Transverse colon (tissue), 4 donors: ENCODE data around the gene FZD8. TPM values are rescaled to one million over a fixed set of nuclear protein-coding genes. Genes with fewer than 3 reads are reported as not detected.
A peak's percentile ranks its signal among the peaks of the same experiment; 100 is the strongest.

Experiments used
- DNase-seq: peaks from one replicate; pipeline ENCODE4 v3.0.0-alpha.2; 2019
- H3K27ac ChIP-seq, 4 donors: fragments of 200-600 bp; sonication (generic); 2 replicates each; pipeline ENCODE4 v1.5.1; 2016 to 2018; ENCODE audit warnings: inconsistent platforms in 4 of 4
- H3K27me3 ChIP-seq: fragments of 200-600 bp; sonication (generic); 2 replicates; pipeline ENCODE4 v1.5.1; 2017; ENCODE audit warnings: inconsistent platforms
- H3K36me3 ChIP-seq, 4 donors: fragments of 200-600 bp; sonication (generic); 2 replicates each; pipeline ENCODE4 v1.5.1; 2017 to 2019; ENCODE audit warnings: inconsistent platforms in 4 of 4
- H3K4me1 ChIP-seq, 4 donors: fragments of 200-600 bp; sonication (generic); 2 replicates each; pipeline ENCODE4 v1.5.1; 2017 to 2020; ENCODE audit warnings: inconsistent platforms in 4 of 4
- H3K4me3 ChIP-seq, 4 donors: fragments of 200-600 bp; sonication (generic); 1 replicate in 1 of 4; 2 replicates in 3 of 4; pipeline versions ENCODE4 v1.5.1 to v1.6.1; 2017 to 2019; ENCODE audit warnings: inconsistent platforms in 4 of 4
- H3K9me3 ChIP-seq, 2 donors: fragments of 200-600 bp; sonication (generic); 2 replicates each; pipeline ENCODE4 v1.5.1; 2017 to 2019; ENCODE audit warnings: inconsistent platforms in 2 of 2
- EP300 ChIP-seq: sonication (generic); formaldehyde crosslinking; IDR thresholded peaks from one replicate; pipeline ENCODE4 v1.6.1; 2017; ENCODE audit warnings: antibody characterized with exemption, low read depth
- POLR2A ChIP-seq: fragments of 450-650 bp; IDR thresholded peaks from one replicate; pipeline ENCODE4 v1.6.1; 2016; ENCODE audit warnings: antibody characterized with exemption, mild to moderate bottlenecking, moderate library complexity
- POLR2AphosphoS5 ChIP-seq, 3 donors: sonication (generic); formaldehyde crosslinking; IDR thresholded peaks; one replicate each; pipeline ENCODE4 v1.6.1; 2016; ENCODE audit warnings: antibody characterized with exemption in 3 of 3
- WGBS, 2 donors: methylation state at CpG; one replicate each; pipeline ENCODE4 v1.1.5; 2018; ENCODE audit warnings: low coverage in 1 of 2; 5-methylcytosine and 5-hydroxymethylcytosine counted together
- in situ Hi-C, 4 donors: fragments of 200-750 bp; cut with MboI; loops; one replicate each; pipeline versions ENCODE4 v1.15.0 to v1.15.1; 2017; ENCODE audit warnings: low sequenced_read_pairs in 3 of 4, low pct_ligation_motif_present in 1 of 4, low pct_unique_long_range_greater_than_20kb in 1 of 4
- intact Hi-C: fragments of 100-400 bp; cut with DNase I; formaldehyde crosslinking; loops from one replicate; pipeline ENCODE4 v1.15.1; 2023; ENCODE audit warnings: low total_unique reads
- total RNA-seq, 4 donors: library from RNA; depleted of rRNA; stranded (reverse); fragments of >200 nt; gene quantifications; one replicate each; pipeline ENCODE4 v1.1.0, GENCODE V29; 2016
- TF ChIP-seq, protein P1 (sequence below), 5 experiments: fragments of 200-600 bp in 3 of 5; fragments of 450-650 bp in 2 of 5; sonication (generic) in 3 of 5; IDR thresholded peaks; 1 replicate in 2 of 5; 2 replicates in 3 of 5; pipeline ENCODE4 v1.5.1; 2016 to 2017; ENCODE audit warnings: antibody characterized with exemption in 5 of 5, inconsistent platforms in 3 of 5, mild to moderate bottlenecking in 2 of 5, moderate library complexity in 1 of 5

The FZD8 gene, protein sequence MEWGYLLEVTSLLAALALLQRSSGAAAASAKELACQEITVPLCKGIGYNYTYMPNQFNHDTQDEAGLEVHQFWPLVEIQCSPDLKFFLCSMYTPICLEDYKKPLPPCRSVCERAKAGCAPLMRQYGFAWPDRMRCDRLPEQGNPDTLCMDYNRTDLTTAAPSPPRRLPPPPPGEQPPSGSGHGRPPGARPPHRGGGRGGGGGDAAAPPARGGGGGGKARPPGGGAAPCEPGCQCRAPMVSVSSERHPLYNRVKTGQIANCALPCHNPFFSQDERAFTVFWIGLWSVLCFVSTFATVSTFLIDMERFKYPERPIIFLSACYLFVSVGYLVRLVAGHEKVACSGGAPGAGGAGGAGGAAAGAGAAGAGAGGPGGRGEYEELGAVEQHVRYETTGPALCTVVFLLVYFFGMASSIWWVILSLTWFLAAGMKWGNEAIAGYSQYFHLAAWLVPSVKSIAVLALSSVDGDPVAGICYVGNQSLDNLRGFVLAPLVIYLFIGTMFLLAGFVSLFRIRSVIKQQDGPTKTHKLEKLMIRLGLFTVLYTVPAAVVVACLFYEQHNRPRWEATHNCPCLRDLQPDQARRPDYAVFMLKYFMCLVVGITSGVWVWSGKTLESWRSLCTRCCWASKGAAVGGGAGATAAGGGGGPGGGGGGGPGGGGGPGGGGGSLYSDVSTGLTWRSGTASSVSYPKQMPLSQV
- total RNA-seq: 10 to 100 TPM in 2 of 4 donors, 1 to 10 TPM in 2; 8.6 to 14.9 (median 10.6) TPM

DNA sequence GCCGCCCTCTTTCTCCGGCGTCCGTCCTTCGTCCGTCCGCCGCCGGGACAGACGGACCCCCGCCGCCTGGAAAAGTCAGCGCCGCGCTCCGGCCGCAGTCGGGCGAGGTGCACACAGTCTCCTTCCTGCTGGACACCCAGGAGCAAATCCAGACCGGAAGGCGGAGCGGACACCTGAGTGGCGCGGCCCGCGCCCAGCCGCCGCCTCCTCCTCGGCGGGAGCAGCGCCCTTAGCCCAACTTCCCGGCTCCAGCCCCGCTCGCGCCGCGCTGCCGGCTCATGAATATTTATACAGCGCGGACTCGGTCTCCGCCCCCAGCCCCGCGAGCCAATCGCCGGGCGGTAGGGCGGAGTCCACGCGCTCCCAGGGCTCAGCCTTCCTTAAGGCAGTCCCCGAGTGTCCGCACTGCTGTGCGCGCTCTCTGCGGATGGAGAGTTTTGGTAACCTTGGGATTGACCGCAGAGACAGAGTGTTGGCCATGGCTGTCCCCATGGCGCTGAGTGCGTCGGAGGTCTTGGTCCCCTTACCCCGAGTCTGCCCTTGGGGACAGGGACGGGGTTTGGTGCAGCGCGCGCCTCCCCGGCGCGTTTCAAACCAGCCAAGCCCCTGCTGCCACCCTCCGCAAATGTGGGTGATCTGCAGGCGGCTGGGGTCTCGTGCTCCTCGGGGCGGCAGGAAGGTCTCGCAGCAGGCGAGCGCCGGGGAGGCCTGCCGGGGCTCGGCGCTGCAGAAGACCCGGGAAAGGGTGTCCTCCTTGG lies at the start of gene FZD8:
Gene FZD8 (minus strand): TSS at position 262 of the 758 bp plus-strand sequence. CDS start 867 bp downstream, outside the sequence.
- peak; percentile 97 to 98 (median 97) for TF ChIP-seq POLR2AphosphoS5 (IDR thresholded peaks at IDR 0.05)
- no peak for TF ChIP-seq EP300
- peak; percentile 93 for TF ChIP-seq POLR2A
- TF ChIP-seq, protein P1, sequence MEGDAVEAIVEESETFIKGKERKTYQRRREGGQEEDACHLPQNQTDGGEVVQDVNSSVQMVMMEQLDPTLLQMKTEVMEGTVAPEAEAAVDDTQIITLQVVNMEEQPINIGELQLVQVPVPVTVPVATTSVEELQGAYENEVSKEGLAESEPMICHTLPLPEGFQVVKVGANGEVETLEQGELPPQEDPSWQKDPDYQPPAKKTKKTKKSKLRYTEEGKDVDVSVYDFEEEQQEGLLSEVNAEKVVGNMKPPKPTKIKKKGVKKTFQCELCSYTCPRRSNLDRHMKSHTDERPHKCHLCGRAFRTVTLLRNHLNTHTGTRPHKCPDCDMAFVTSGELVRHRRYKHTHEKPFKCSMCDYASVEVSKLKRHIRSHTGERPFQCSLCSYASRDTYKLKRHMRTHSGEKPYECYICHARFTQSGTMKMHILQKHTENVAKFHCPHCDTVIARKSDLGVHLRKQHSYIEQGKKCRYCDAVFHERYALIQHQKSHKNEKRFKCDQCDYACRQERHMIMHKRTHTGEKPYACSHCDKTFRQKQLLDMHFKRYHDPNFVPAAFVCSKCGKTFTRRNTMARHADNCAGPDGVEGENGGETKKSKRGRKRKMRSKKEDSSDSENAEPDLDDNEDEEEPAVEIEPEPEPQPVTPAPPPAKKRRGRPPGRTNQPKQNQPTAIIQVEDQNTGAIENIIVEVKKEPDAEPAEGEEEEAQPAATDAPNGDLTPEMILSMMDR (IDR thresholded peaks at IDR 0.05): peak in 2 of 5 experiments; percentile 21 to 22

DNA sequence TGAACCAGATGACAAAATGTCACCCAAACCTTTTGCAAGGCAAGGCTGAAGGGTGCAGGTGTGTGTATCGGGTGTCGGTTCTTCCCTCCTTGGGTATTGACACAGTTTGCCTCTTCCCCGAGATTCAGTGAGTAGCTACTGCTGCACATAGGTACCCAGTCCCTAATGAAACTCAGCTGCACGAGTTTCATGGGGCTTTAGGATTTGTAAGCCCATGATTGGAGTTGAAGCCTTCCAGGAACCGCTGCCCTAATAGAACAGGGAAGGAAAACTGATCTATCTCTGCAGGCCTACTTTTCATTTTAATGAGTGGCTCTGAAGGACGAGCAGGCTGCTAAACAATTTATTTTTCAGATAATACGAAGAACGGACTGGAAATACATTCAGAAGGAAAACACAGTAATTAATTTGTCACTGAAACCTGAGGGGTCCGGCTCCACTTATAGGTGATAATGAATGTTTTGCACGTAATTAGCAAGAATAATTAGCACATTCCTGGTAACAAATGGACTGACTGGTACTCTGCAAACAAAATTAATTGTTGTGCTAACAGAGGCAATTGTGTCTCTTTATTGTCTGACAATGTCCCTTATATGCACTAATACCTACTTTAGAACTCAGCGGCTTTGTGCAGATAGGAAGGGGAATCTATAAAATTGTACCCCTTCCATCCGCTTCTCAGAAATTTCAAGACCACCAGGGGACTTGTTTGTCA lies 49.6 kb upstream of the FZD8 start:
- peaks cover 0 to 7% (median under 1%) of the 10 kb centered on the region in 4 donors for H3K4me1 ChIP-seq
- intact Hi-C loops: no loop called here
- H3K27me3 ChIP-seq: no peaks in the 10 kb centered on the region
- H3K36me3 ChIP-seq: no peaks in the 10 kb centered on the region
- no peak overlapping the region for H3K27ac ChIP-seq
- H3K4me3 ChIP-seq: no peak overlapping the region
- DNase-seq: no peak
- WGBS, 2 donors: 80 to 89% methylated on average over 9 to 12 of the region's 12 CpGs
- H3K9me3 ChIP-seq: no peaks in the 10 kb centered on the region
- in situ Hi-C loops: no loop called here
- TF ChIP-seq POLR2AphosphoS5 (IDR thresholded peaks at IDR 0.05) (no peak), POLR2A (no peak), EP300 (no peak)
- TF ChIP-seq, protein P1 (IDR thresholded peaks at IDR 0.05): no peak

More for the DNA sequence above, at the start of gene FZD8:
- H3K4me3 ChIP-seq: peak within 1 kb of the TSS; percentile 53 to 94 (median 82)
- intact Hi-C loops (no loop called here), in situ Hi-C loops (loop anchor here (25.0 kb wide), 3 partner anchors 270 to 1145 kb away; no protein-coding TSS in a partner anchor)
- H3K27ac ChIP-seq: peak within 1 kb of the TSS; percentile 92 to 96 (median 94)
- H3K4me1 ChIP-seq: peaks cover 0 to 28% (median 26%) of the 10 kb centered on the region in 4 donors
- DNase-seq: peak; percentile 93
- peaks cover 11% of the 10 kb centered on the region for H3K27me3 ChIP-seq
- WGBS, 2 donors: 0% methylated on average over 74 of the region's 80 CpGs; no CpG with 5 or more reads in 1 of the 2 donors
- H3K36me3 ChIP-seq: no peaks in the 10 kb centered on the region
- no peaks in the 10 kb centered on the region for H3K9me3 ChIP-seq

DNA sequence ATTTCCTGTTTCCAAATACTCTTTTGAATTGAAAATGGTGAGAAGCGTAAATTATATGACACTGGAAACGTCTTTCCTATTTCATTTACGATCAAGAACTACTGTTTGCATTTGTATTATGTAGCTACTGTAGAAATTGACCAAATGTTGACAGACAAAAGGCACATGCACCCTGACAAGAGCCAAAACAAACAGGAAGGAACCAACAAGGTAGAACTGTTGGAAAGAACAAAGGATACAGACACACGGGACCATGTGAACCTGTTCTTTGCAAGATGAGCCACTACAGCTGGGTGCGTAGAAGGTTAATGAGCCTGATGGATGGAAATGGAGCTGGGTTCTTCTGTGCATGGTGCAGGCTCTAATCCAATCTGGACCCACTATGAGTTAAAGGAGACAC lies 48.4 kb upstream of the FZD8 start:
- intact Hi-C loops (no loop called here), in situ Hi-C loops (no loop called here)
- H3K4me1 ChIP-seq: peaks cover 0 to 16% (median 2%) of the 10 kb centered on the region in 4 donors
- no peak overlapping the region for H3K27ac ChIP-seq
- no peak overlapping the region for H3K4me3 ChIP-seq
- no peaks in the 10 kb centered on the region for H3K9me3 ChIP-seq
- no peaks in the 10 kb centered on the region for H3K27me3 ChIP-seq
- TF ChIP-seq POLR2AphosphoS5 (IDR thresholded peaks at IDR 0.05) (no peak), POLR2A (no peak), EP300 (no peak)
- TF ChIP-seq, protein P1 (IDR thresholded peaks at IDR 0.05): no peak
- no peaks in the 10 kb centered on the region for H3K36me3 ChIP-seq
- WGBS, 2 donors: 37 to 44% methylated on average over 3 to 5 of the region's 5 CpGs
- DNase-seq: no peak
